C4-2B (cell line): ENCODE results near the gene ATP13A1.
"Not testable (repeated sequence)": the region's sequence is repeated elsewhere in the genome, so short reads cannot be mapped to it uniquely, and the experiment has no call there.

Experiments used
- H3K27ac ChIP-seq: fragments of 450-650 bp; 2 replicates; pipeline ENCODE4 v1.5.1; 2017
- CTCF ChIP-seq: fragments of 450-650 bp; conservative IDR thresholded peaks from 2 replicates; pipeline ENCODE4 v1.5.1; 2017; ENCODE audit warnings: mild to moderate bottlenecking
- ZFX ChIP-seq: fragments of 450-650 bp; IDR thresholded peaks from 2 replicates; pipeline ENCODE4 v1.6.1; 2017

ATP13A1 gene

GRCh38 chr19:19606021-19606420, 57.5 kb downstream of the ATP13A1 start:
- peak overlapping the region; percentile 13; the same call in 1 of the 2 replicates for H3K27ac ChIP-seq
- TF ChIP-seq CTCF, result no peak
- no peak for TF ChIP-seq ZFX

GRCh38 chr19:19602713-19603324, 60.7 kb downstream of the ATP13A1 start:
- no peak overlapping the region for H3K27ac ChIP-seq
- TF ChIP-seq CTCF (no peak), ZFX (no peak)

- TF ChIP-seq ZFX (no peak), CTCF (no peak)
- H3K27ac ChIP-seq, result no peak overlapping the region
Measured at GRCh38 chr19:19602136-19602712, 61.3 kb downstream of the ATP13A1 start.

- H3K27ac ChIP-seq, result no peak overlapping the region
- TF ChIP-seq CTCF (no peak), ZFX (no peak)
Measured at GRCh38 chr19:19600793-19601330, 62.6 kb downstream of the ATP13A1 start.

- not testable (repeated sequence) for H3K27ac ChIP-seq
Measured at GRCh38 chr19:19598728-19599451, 64.6 kb downstream of the ATP13A1 start.

- H3K27ac ChIP-seq, result no peak overlapping the region
- no peak for TF ChIP-seq ZFX
- TF ChIP-seq CTCF, result no peak
Measured at GRCh38 chr19:19597809-19598306, 65.6 kb downstream of the ATP13A1 start.
